ENCODE results near the gene ANO9.
"Not testable (repeated sequence)": the region's sequence is repeated elsewhere in the genome, so short reads cannot be mapped to it uniquely, and the experiment has no call there.

The ANO9 gene

GRCh38 chr11:405323-405953 lies 36.4 kb downstream of the ANO9 start:
- DNase-seq (ENCODE audit: low read depth in 2 of 2, low spot score in 1 of 2): no peak

GRCh38 chr11:404551-405264 lies 37.1 kb downstream of the ANO9 start:
- DNase-seq (ENCODE audit: low read depth in 2 of 2, low spot score in 1 of 2): no peak

- DNase-seq (ENCODE audit: low read depth in 2 of 2, low spot score in 1 of 2): no peak
Observed at GRCh38 chr11:403761-404431, 37.9 kb downstream of the ANO9 start.

GRCh38 chr11:403021-403760 lies 38.6 kb downstream of the ANO9 start:
- DNase-seq (ENCODE audit: low read depth in 2 of 2, low spot score in 1 of 2): no peak

GRCh38 chr11:401196-401595 lies 40.6 kb downstream of the ANO9 start:
- DNase-seq (ENCODE audit: low read depth in 2 of 2, low spot score in 1 of 2): not testable (repeated sequence)

GRCh38 chr11:400241-400689 lies 41.5 kb downstream of the ANO9 start:
- no peak for DNase-seq (ENCODE audit: low read depth in 2 of 2, low spot score in 1 of 2)

- no peak for DNase-seq (ENCODE audit: low read depth in 2 of 2, low spot score in 1 of 2)
Observed at GRCh38 chr11:399731-400211, 42.0 kb downstream of the ANO9 start.

GRCh38 chr11:398826-399225 lies 43.0 kb downstream of the ANO9 start:
- DNase-seq (ENCODE audit: low read depth in 2 of 2, low spot score in 1 of 2): no peak

- no peak for DNase-seq (ENCODE audit: low read depth in 2 of 2, low spot score in 1 of 2)
Observed at GRCh38 chr11:396948-397548, 44.8 kb downstream of the ANO9 start.

- no peak for DNase-seq (ENCODE audit: low read depth in 2 of 2, low spot score in 1 of 2)
Observed at GRCh38 chr11:396511-396947, 45.3 kb downstream of the ANO9 start.

- DNase-seq (ENCODE audit: low read depth in 2 of 2, low spot score in 1 of 2): no peak
Observed at GRCh38 chr11:395866-396265, 45.9 kb downstream of the ANO9 start.

GRCh38 chr11:394858-395655 lies 46.8 kb downstream of the ANO9 start:
- no peak for DNase-seq (ENCODE audit: low read depth in 2 of 2, low spot score in 1 of 2)

- no peak for DNase-seq (ENCODE audit: low read depth in 2 of 2, low spot score in 1 of 2)
Observed at GRCh38 chr11:394034-394857, 47.6 kb downstream of the ANO9 start, which contains the start of gene PKP3. TSS of gene PKP3 (plus strand) at chr11:394209. CDS start at chr11:394293, 84 bp downstream.

GRCh38 chr11:393219-394033 lies 48.4 kb downstream of the ANO9 start:
- DNase-seq (ENCODE audit: low read depth in 2 of 2, low spot score in 1 of 2): no peak

- no peak for DNase-seq (ENCODE audit: low read depth in 2 of 2, low spot score in 1 of 2)
Observed at GRCh38 chr11:392102-392777, 49.6 kb downstream of the ANO9 start.

- no peak for DNase-seq (ENCODE audit: low read depth in 2 of 2, low spot score in 1 of 2)
Observed at GRCh38 chr11:391117-392017, 50.4 kb downstream of the ANO9 start.

- DNase-seq (ENCODE audit: low read depth in 2 of 2, low spot score in 1 of 2): no peak
Observed at GRCh38 chr11:390175-390574, 51.6 kb downstream of the ANO9 start.

All from stimulated activated CD8-positive, alpha-beta memory T cell treated with anti-CD3 and anti-CD28 coated beads, Interleukin-4, amount 100 ng/mL, for 4 hours (primary cell).